ENCODE results near the gene SEPHS1. TPM values are rescaled to one million over a fixed set of nuclear protein-coding genes. Genes with fewer than 3 reads are reported as not detected.

SEPHS1 gene
- total RNA-seq, 2 experiments from 2014 or later = 48.9 to 55.2 TPM

- H3K4me3 Mint-ChIP-seq = peak overlapping the region; percentile 85
- H3K36me3 Mint-ChIP-seq = peaks cover 5% of the 10 kb centered on the region
- peak overlapping the region; percentile 93 for H3K27ac Mint-ChIP-seq
- no peaks in the 10 kb centered on the region for H3K9me3 Mint-ChIP-seq (ENCODE audit: low read depth)
- H3K27me3 Mint-ChIP-seq = peaks cover 4% of the 10 kb centered on the region
- peaks cover 57% of the 10 kb centered on the region for H3K4me1 Mint-ChIP-seq
- ATAC-seq = no peak
- CTCF ChIA-PET = interaction anchor here (1.1 to 5.4 kb wide), 5 partner anchors 9 to 188 kb away, joined by 3 to 39 read pairs (median 6); partner anchors contain the start of gene MCM10
- no peak for DNase-seq
Observed at GRCh38 chr10:13349463-13350274, 1.6 kb upstream of the SEPHS1 start.

DNA sequence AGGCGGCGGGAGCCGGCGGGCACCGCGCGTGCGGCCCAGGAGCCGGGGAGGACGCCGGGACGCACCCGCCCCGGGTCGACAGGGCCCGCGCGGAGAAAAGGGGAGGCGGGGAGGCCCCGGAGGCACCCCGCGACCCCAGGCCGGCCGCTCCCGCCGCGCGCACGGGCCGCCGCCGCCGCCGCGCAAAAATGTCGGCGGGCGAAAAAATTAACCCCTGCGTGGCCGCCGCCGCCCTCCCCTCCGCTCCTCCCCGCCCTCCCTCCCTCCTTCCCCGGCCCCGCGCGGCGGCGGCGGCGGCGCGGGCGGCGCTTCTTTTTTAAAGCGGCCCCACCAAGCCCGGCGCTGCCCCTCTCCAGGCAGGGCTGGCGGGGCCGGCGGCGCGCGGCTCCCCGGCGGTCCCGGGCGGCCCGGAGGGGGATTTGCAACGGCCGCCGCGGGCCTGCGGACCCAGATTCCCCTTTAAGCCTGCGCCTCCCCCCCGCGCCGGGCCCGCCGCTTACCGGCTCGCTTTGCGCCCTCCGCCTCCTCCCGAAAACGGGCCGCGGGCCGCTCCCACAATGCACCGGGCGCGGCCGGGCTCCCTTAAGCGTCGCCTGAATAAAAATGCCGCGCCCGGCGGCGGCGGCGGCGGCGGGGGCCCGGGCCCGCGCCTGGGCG, 465 bp downstream of the SEPHS1 start:
- CTCF ChIA-PET = no interaction called here
- DNase-seq = peak; percentile 81
- peak; percentile 69 for ATAC-seq
- no peaks in the 10 kb centered on the region for H3K27me3 Mint-ChIP-seq
- peak overlapping the region; percentile 85 for H3K4me3 Mint-ChIP-seq
- H3K27ac Mint-ChIP-seq = peak overlapping the region; percentile 62
- H3K9me3 Mint-ChIP-seq (ENCODE audit: low read depth) = no peaks in the 10 kb centered on the region
- H3K4me1 Mint-ChIP-seq = peaks cover 58% of the 10 kb centered on the region
- H3K36me3 Mint-ChIP-seq = peaks cover 13% of the 10 kb centered on the region

DNA sequence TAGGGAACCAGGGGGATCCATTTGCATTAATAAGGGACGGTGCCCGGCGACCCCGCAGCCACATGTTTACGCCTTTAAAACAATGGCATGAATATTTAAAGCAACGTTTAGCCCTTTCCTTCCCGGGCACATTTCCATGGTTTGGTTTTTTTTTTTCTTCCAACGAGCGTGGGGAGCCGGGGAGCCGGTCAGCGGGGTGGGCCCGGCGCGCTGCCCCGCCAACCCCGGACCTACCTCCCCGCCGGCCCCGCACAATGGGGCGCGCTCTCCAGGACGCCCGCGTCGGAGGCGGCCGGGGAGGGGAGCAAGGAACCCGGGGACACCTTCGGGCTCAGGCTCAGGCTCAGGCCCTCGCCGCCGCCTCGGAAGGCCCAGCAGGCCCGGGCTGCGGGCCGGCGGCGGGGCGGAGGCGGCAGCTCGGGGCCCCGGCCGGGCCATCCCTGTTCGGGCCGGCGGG, 1.0 kb downstream of the SEPHS1 start:
- Mint-ChIP-seq H3K4me1 (peaks cover 56% of the 10 kb centered on the region), H3K27me3 (no peaks in the 10 kb centered on the region), H3K36me3 (peaks cover 16% of the 10 kb centered on the region), H3K27ac (peak overlapping the region; percentile 79), H3K9me3 (ENCODE audit: low read depth) (no peaks in the 10 kb centered on the region), H3K4me3 (peak overlapping the region; percentile 79)
- DNase-seq = no peak
- peak; percentile 46 for ATAC-seq
- CTCF ChIA-PET = no interaction called here

GRCh38 chr10:13346283-13347042, 1.6 kb downstream of the SEPHS1 start:
- no peaks in the 10 kb centered on the region for H3K27me3 Mint-ChIP-seq
- no peak for ATAC-seq
- H3K9me3 Mint-ChIP-seq (ENCODE audit: low read depth) = no peaks in the 10 kb centered on the region
- peaks cover 16% of the 10 kb centered on the region for H3K36me3 Mint-ChIP-seq
- H3K4me3 Mint-ChIP-seq = peak overlapping the region; percentile 79
- peak overlapping the region; percentile 79 for H3K27ac Mint-ChIP-seq
- DNase-seq = no peak
- CTCF ChIA-PET = no interaction called here
- H3K4me1 Mint-ChIP-seq = peaks cover 50% of the 10 kb centered on the region

DNA sequence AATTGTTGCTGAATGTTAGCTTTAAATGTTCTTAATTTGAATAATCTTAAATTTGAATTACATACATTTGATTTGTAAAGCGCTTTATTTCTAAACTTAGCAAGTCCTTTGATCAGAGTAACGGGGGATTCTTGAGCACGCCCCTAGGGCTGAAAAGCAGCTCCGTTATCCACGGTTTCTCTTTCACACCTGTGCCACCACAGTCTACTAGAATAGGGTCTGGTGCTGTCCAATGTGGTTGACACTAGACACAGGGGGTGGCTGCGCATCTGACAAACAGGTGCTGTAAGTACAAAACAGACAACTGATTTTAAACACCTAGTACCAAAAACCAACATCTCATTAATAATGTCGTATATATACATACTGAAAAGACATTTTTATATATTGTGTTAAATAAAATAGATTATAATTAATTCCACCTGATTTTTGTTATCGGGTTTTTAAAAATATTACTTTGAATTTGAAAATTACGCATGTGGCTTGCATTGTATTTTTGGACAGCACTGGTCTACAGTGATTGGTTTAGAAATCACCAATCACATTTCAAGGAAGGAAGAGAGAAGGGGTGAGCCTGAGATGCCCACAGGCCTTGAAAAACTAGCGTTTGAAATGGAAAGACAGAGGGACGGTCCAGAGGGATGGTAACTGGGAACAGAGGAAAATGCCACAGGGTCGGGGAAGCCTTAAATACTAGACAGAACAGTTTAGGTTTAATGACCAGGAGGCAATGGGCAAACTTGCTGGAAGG, 7.3 kb downstream of the SEPHS1 start:
- Mint-ChIP-seq H3K27me3 (no peaks in the 10 kb centered on the region), H3K4me1 (peaks cover 45% of the 10 kb centered on the region), H3K36me3 (peaks cover 42% of the 10 kb centered on the region), H3K4me3 (peak overlapping the region; percentile 16), H3K9me3 (ENCODE audit: low read depth) (no peaks in the 10 kb centered on the region), H3K27ac (peak overlapping the region; percentile 67)
- peak; percentile 68 for DNase-seq
- CTCF ChIA-PET = interaction anchor here (0.9 to 1.1 kb wide), 2 partner anchors 9 to 39 kb away, joined by 4 to 6 read pairs; no protein-coding TSS in a partner anchor
- peak; percentile 95 for ATAC-seq

DNA sequence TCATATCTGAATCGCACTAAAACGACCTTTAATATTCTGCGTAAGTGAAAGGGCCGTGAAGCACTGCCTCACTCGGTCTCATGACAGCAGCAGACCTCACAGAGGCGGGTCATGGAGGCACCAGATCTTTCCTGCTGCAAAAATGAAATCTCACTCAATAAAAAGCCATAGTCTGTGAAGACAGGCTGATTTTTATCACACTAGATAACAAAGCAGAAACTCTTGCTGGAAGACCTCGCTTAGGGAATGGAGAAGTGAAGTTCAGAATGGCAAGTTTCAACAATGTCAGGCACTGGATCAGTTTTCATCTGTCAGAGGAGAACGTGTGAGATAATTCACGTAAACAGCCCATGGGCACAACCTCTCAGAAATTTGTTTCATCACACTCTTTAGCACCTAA, 8.0 kb downstream of the SEPHS1 start:
- H3K9me3 Mint-ChIP-seq (ENCODE audit: low read depth) = no peaks in the 10 kb centered on the region
- H3K27me3 Mint-ChIP-seq = no peaks in the 10 kb centered on the region
- no peak for DNase-seq
- CTCF ChIA-PET = interaction anchor here (0.9 to 1.1 kb wide), 2 partner anchors 10 to 38 kb away, joined by 4 to 6 read pairs; no protein-coding TSS in a partner anchor
- peaks cover 39% of the 10 kb centered on the region for H3K36me3 Mint-ChIP-seq
- peak overlapping the region; percentile 67 for H3K27ac Mint-ChIP-seq
- peaks cover 39% of the 10 kb centered on the region for H3K4me1 Mint-ChIP-seq
- peak overlapping the region; percentile 25 for H3K4me3 Mint-ChIP-seq
- no peak for ATAC-seq

GRCh38 chr10:13338390-13339110, 9.5 kb downstream of the SEPHS1 start:
- CTCF ChIA-PET = no interaction called here
- no peak overlapping the region for H3K4me3 Mint-ChIP-seq
- no peak for ATAC-seq

GRCh38 chr10:13337827-13338196, 10.3 kb downstream of the SEPHS1 start:
- no peak for DNase-seq
- Mint-ChIP-seq H3K27ac (no peak overlapping the region), H3K36me3 (peaks cover 39% of the 10 kb centered on the region), H3K4me1 (peaks cover 31% of the 10 kb centered on the region), H3K9me3 (ENCODE audit: low read depth) (no peaks in the 10 kb centered on the region), H3K4me3 (no peak overlapping the region), H3K27me3 (no peaks in the 10 kb centered on the region)
- no peak for ATAC-seq
- CTCF ChIA-PET = interaction anchor here (1.6 kb wide), 1 partner anchor 36 kb away, joined by 3 read pairs; no protein-coding TSS in a partner anchor

More at GRCh38 chr10:13338390-13339110, 9.5 kb downstream of the SEPHS1 start:
- Mint-ChIP-seq H3K27me3 (no peaks in the 10 kb centered on the region), H3K4me1 (peaks cover 31% of the 10 kb centered on the region), H3K9me3 (ENCODE audit: low read depth) (no peaks in the 10 kb centered on the region), H3K27ac (no peak overlapping the region), H3K36me3 (peaks cover 40% of the 10 kb centered on the region)
- no peak for DNase-seq

- no peaks in the 10 kb centered on the region for H3K9me3 Mint-ChIP-seq (ENCODE audit: low read depth)
- peak overlapping the region; percentile 22 for H3K27ac Mint-ChIP-seq
- no peak for DNase-seq
- H3K4me1 Mint-ChIP-seq = peaks cover 29% of the 10 kb centered on the region
- no peak overlapping the region for H3K4me3 Mint-ChIP-seq
- no peak for ATAC-seq
- H3K36me3 Mint-ChIP-seq = peaks cover 39% of the 10 kb centered on the region
- CTCF ChIA-PET = interaction anchor here (0.9 to 1.6 kb wide), 3 partner anchors 12 to 174 kb away, joined by 3 to 6 read pairs (median 3); no protein-coding TSS in a partner anchor
- H3K27me3 Mint-ChIP-seq = no peaks in the 10 kb centered on the region
Observed at GRCh38 chr10:13337128-13337826, 10.8 kb downstream of the SEPHS1 start.

- Mint-ChIP-seq H3K4me3 (no peak overlapping the region), H3K4me1 (peaks cover 26% of the 10 kb centered on the region), H3K27me3 (no peaks in the 10 kb centered on the region), H3K36me3 (peaks cover 49% of the 10 kb centered on the region), H3K9me3 (ENCODE audit: low read depth) (no peaks in the 10 kb centered on the region), H3K27ac (no peak overlapping the region)
- CTCF ChIA-PET = interaction anchor here (1.5 kb wide), 1 partner anchor 14 kb away, joined by 6 read pairs; no protein-coding TSS in a partner anchor
- ATAC-seq (no peak), DNase-seq (no peak)
Observed at GRCh38 chr10:13335881-13336280, 12.2 kb downstream of the SEPHS1 start.

GRCh38 chr10:13334556-13334955, 13.5 kb downstream of the SEPHS1 start:
- Mint-ChIP-seq H3K27me3 (no peaks in the 10 kb centered on the region), H3K4me1 (peaks cover 15% of the 10 kb centered on the region), H3K4me3 (no peak overlapping the region), H3K36me3 (peaks cover 49% of the 10 kb centered on the region), H3K27ac (peak overlapping the region; percentile 22), H3K9me3 (ENCODE audit: low read depth) (no peaks in the 10 kb centered on the region)
- ATAC-seq (no peak), DNase-seq (no peak)
- CTCF ChIA-PET = no interaction called here

DNA sequence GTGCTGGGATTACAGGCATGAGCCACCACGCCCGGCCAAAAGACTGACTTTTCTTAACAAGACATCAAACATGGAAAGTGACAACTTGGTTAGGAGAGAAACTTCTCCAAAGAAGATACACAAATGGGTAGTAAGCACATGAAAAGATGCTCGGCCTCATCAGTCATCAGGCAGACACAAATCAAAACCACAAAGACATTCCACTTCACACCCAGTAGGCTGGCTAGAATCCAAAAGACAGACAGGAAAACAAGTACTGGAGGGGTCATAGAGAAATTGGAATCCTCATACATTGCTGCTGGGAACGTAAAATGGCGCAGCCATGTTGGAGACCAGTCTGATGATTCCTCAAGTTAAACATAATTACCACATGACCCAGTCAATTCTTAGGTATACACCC, 16.4 kb downstream of the SEPHS1 start:
- H3K27me3 Mint-ChIP-seq = no peaks in the 10 kb centered on the region
- H3K4me3 Mint-ChIP-seq = no peak overlapping the region
- peaks cover 42% of the 10 kb centered on the region for H3K36me3 Mint-ChIP-seq
- ATAC-seq (no peak), DNase-seq (no peak)
- CTCF ChIA-PET = no interaction called here
- no peak overlapping the region for H3K27ac Mint-ChIP-seq
- H3K9me3 Mint-ChIP-seq (ENCODE audit: low read depth) = no peaks in the 10 kb centered on the region
- no peaks in the 10 kb centered on the region for H3K4me1 Mint-ChIP-seq
